ENCODE measurements around the gene QRFP.

The QRFP gene

GRCh38 chr9:130903194-130904069 lies 6.8 kb upstream of the QRFP start:
- no peak for DNase-seq

- DNase-seq, result no peak
Observed at GRCh38 chr9:130902204-130903185, 5.9 kb upstream of the QRFP start.

GRCh38 chr9:130901498-130902203 lies 5.0 kb upstream of the QRFP start:
- DNase-seq, result no peak

GRCh38 chr9:130900701-130901497 lies 4.3 kb upstream of the QRFP start:
- no peak for DNase-seq

GRCh38 chr9:130899051-130899748 lies 2.6 kb upstream of the QRFP start:
- no peak for DNase-seq

GRCh38 chr9:130898552-130898852 lies 1.9 kb upstream of the QRFP start:
- no peak for DNase-seq

- no peak for DNase-seq
Observed at GRCh38 chr9:130897848-130898551, 1.4 kb upstream of the QRFP start.

GRCh38 chr9:130897105-130897751 lies 616 bp upstream of the QRFP start:
- no peak for DNase-seq

GRCh38 chr9:130895481-130896232 lies 955 bp downstream of the QRFP start:
- DNase-seq, result no peak

GRCh38 chr9:130895038-130895437 lies 1.6 kb downstream of the QRFP start:
- no peak for DNase-seq

GRCh38 chr9:130894546-130894945 lies 2.1 kb downstream of the QRFP start:
- no peak for DNase-seq

- DNase-seq, result no peak
Observed at GRCh38 chr9:130893341-130894101, 3.1 kb downstream of the QRFP start.

- DNase-seq, result no peak
Observed at GRCh38 chr9:130892477-130893304, 3.9 kb downstream of the QRFP start.

GRCh38 chr9:130891688-130892476 lies 4.7 kb downstream of the QRFP start:
- DNase-seq, result no peak

GRCh38 chr9:130890870-130891687 lies 5.5 kb downstream of the QRFP start:
- DNase-seq, result no peak

GRCh38 chr9:130890124-130890523 lies 6.5 kb downstream of the QRFP start:
- DNase-seq, result no peak

Measured in NCI-H1436 treated with DMSO at 0.1 percent for 48 hours (cell line).